HG02884 (cell line): ENCODE results near the gene GPR83.
"Not testable (repeated sequence)": the region's sequence is repeated elsewhere in the genome, so short reads cannot be mapped to it uniquely, and the experiment has no call there.

Source experiments
- ATAC-seq: cut with Tn5 transposase; IDR thresholded peaks from one replicate; pipeline ENCODE4 v1.9.1; 2021; ENCODE audit warnings: mild to moderate bottlenecking, moderate library complexity; ENCODE audit not compliant: unreplicated experiment

GPR83 gene

DNA sequence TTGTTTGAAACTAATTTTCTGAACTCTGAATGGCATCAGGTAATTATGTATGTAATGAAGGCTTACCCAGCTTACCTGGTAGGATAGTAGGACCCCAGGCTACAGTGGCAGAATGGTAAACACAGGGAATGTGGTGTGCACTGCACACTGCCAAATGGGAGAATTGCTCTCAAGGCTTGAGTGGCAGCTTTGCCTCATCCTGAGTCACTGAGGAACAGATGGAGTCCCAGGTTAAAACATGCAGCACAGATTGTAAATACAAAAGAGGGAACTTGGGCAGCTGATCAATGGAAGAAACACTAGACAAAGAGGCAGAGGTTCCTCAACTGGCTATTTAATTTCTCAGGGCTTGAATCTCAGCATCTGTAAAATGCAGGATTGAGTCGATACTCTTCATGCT is 24.4 kb downstream of the GPR83 start:
- no peak for ATAC-seq

DNA sequence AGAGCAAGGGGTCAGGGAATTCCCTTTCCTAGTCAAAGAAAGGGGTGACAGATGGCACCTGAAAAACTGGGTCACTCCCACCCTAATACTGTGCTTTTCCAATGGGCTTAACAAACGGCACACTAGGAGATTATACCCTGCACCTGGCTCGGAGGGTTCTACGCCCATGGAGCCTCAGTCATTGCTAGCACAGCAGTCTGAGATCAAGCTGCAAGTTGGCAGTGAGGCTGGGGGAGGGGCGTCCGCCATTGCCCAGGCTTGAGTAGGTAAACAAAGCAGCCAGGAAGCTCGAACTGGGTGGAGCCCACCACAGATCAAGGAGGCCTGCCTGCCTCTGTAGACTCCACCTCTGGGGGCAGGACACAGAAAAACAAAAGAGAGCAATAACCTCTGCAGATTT is 30.6 kb downstream of the GPR83 start:
- not testable (repeated sequence) for ATAC-seq

DNA sequence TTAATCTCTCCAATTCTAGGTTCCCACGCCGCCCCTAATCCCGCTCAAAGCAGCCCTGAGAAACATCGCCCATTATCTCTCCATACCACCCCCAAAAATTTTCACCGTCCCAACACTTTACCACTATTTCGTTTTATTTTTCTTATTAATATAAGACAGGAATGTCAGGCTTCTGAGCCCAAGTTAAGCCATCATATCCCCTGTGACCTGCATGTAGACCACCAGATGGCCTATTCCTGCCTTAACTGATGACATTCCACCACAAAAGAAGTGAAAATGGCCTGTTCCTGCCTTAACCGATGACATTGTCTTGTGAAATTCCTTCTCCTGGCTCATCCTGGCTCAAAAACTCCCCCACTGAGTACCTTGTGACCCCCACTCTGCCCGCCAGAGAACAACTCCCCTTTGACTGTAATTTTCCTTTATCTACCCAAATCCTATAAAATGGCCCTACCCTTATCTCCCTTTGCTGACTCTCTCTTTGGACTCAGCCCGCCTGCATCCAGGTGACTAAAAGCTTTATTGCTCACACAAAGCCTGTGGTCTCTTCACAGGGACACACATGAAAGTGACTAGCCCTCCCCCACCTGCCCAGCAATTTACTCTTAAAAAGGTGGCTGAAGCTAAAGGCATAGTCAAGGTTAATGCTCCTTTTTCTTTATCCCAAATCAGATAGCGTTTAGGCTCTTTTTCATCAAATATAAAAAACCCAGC is 50.2 kb downstream of the GPR83 start:
- not testable (repeated sequence) for ATAC-seq

DNA sequence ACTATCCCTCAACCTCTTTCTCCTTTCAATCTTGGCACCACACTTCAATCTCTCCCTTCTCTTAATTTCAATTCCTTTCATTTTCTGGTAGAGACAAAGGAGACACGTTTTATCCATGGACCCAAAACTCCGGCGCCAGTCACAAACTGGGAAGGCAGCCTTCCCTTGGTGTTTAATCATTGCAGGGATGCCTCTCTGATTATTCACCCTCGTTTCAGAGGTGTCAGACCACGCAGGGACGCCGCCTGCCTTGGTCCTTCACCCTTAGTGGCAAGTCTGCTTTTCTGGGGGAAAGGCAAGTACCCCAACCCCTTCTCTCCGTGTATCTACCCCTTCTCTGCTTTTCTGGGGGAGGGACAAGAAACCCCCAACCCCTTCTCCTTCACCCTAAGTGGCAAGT is 54.9 kb downstream of the GPR83 start:
- not testable (repeated sequence) for ATAC-seq

DNA sequence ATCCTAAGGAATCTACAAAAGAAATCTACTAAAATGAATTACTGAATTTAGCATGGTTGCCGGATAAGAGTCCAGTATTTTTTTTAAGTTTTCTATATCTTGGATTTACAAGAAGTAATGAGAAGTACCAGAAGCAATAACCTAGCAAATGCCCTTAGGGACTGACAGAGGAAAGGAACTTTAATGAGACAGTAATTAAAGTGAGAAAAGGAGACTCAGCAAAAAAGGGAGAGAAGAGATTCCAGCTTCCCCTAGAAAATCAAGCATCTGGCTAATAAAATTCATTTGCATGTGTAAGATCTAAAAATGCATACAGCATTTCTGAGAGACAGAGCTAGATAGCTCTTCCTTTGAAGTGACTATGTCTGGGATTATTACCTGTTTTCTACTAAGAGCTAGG is 57.7 kb downstream of the GPR83 start:
- no peak for ATAC-seq

DNA sequence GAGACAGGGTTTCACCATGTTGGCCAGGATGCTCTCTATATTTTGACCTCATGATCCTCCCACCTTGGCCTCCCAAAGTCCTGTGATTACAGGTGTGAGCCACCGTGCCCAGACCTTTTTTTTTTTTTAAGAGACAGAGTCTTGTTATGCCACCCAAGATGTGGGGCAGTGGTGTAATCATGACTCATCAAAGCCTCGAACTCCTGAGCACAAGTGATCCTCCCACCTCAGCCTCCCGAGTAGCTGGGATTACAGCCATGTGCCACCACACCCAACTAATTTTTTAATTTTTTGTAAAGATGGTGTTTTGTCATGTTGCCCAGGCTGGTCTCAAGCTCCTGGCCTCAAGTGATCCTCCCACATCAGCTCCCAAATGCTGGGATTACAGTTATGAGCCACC is 59.0 kb downstream of the GPR83 start:
- no peak for ATAC-seq

DNA sequence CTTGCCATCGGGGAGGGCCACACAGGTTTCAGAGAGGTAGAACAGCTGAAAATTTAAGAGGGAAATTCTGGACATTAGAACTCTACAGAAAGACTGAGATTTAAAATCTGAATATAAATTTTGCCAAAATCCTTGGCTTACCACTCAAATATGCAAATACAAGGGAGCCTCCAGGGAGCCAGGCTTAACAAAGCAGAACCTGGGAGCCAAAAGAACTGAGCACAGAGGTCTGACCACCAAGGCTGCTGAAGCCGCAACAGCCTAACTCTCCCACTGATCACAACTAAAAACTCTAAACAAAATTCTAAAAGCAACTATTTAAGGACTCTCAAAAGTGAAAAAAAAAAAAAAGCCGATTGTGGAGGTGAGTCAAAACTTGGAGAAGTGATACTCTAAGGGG is 62.6 kb downstream of the GPR83 start:
- ATAC-seq, result no peak

DNA sequence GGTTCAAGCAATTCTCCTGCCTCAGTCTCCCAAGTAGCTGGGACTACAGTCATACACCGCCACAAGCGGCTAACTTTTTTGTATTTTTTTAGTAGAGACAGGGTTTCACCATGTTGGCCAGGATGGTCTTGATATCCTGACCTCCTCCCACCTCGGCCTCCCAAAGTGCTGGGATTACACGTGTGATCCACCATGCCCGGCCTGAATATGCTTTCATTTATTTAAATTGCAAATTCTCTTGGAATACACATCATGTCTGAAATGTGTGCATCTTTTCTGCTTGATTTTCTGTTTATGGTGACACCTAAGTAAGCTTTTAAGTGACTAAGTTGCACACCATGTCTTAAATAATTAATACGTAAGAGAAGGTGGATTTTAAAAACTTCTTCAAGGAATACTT is 65.2 kb downstream of the GPR83 start:
- no peak for ATAC-seq

DNA sequence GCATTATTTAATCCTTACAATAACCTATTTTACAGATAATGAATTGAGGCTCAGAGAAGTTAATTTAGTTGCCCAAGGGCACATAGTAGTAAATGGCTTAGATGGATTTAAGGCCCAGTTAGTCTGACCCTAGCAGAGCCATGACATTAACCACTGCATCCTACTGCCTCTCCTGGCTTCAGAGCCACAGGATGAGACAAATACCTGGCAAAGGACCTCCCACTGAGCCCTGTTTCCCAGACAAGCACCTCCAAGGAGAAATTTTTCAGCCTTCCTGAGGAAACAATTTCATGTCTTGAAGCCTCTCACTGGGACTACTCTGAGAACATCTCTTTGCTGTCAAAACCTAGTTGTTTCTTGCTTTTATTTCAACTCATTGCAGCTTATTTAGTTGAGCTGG is 68.4 kb downstream of the GPR83 start:
- no peak for ATAC-seq

DNA sequence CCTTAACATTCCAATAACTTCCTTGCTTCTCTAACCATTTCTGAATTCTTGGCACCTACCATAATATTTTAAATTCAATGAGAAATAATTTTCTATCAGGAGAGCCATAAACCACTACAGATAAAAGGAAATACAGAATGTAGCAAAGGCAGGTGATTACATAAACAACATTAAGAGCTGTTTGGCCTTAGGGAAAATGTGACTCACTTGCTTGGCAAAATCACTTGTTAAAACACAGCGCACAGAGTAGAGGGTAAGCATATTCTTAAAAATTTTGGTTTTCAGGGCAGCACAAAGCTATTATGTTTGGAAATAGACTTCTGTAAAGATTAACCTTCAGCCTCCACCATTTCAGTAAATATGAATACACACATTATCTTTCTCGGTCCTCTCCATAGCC is 70.4 kb downstream of the GPR83 start:
- ATAC-seq, result no peak

DNA sequence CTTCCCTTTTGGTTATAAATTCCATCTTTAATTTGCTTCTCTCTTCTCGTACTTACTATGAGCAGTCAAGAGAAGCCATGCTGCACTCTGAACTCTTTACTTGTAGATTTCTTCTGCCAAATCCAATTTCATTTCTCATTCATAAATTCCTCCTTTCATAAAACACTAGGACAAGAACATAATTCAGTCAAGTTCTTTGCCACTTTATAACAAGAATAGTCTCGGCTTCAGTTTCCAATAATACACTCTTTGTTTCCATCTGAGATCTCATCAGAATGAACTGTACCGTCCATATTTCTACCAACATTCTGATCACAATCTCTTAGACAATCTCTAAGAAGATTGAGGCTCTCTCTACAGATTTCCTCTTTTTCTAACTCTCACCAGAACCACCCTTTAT is 71.7 kb downstream of the GPR83 start:
- no peak for ATAC-seq

DNA sequence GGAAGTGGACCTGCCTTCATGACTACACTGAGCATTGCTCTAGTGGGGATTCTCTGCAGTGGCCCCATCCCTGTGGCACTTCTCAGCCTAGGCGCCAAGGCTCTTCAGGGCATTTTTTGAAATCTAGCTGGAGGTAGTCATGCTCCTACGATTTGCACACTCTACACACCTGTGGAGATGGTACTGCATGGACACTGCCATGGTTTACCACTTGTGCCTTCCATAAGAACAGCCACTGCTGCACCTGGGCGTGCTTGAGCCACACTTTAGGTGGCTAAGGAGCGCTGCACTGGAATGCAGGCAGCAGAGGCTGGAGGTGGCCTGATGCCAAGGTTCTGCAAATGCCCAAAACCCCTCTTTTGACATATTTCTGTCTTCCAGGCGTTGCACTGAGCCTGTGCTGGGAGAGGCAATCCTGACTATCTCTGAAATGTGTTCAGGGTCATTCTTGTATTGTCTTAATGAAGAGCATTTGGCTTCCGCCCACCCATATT is 72.6 kb downstream of the GPR83 start:
- no peak for ATAC-seq
